Endometrial microvascular endothelial cells (primary cell): ENCODE results near the gene ARID3B. TPM values are rescaled to one million over a fixed set of nuclear protein-coding genes. Genes with fewer than 3 reads are reported as not detected.

Experiments
- in situ Hi-C: cut with HindIII; loops from 2 replicates; pipeline ENCODE4 v1.10.0; 2017; ENCODE audit warnings: low sequenced_read_pairs, low pct_unique_long_range_greater_than_20kb; ENCODE audit errors: inconsistent ontology term
- total RNA-seq: library from RNA; depleted of rRNA; stranded (reverse); fragments of >200 nt; gene quantifications from one replicate; pipeline ENCODE4 v1.2.3, GENCODE V29; 2015; ENCODE audit errors: inconsistent ontology term

The ARID3B gene
- total RNA-seq, 1 donor from 2014 or later: 3.6 TPM

DNA sequence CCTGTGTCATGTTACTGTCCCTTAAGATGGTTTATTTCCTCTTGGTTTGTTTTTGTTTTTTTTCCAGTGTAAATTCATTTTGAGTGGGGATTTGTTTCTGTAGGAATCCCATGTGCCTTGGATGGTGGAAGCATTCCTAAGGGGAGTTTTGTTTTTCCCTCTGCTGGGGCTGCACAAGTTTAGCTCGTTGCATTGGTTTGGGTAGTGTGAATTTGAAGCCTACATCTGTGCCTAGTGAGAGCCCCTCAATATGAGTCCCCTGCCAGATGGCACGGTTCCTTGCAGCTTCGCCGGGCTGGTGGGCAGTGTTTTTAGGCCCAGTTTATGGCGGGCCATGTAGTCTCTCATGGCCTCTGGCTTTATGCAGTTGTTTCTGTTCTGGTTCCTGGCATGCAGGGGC, 17.7 kb downstream of the ARID3B start:
- in situ Hi-C loops: no loop called here

- in situ Hi-C loops: no loop called here
Measured at GRCh38 chr15:74563442-74563841, 22.4 kb downstream of the ARID3B start.

- in situ Hi-C loops: no loop called here
Measured at GRCh38 chr15:74564182-74564581, 23.2 kb downstream of the ARID3B start.

- in situ Hi-C loops: no loop called here
Measured at GRCh38 chr15:74565381-74566085, 24.5 kb downstream of the ARID3B start.

GRCh38 chr15:74568594-74568993, 27.6 kb downstream of the ARID3B start:
- in situ Hi-C loops: no loop called here

DNA sequence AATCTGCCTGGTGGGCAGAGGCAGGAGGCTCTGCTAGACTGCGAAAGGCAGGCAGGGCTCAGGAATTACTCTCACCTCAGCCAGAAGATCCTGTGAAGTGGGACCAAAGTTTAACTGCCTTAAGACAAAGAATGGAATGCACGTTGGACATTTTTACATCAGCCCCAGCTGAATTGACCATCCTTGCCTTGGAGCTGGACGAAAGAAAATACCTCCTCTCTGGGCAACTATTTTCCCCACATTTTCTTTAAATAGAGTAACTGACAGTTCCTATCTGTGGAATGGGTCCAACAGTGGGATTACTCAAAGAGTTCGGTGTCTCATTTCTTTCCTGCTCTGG, 28.7 kb downstream of the ARID3B start:
- in situ Hi-C loops: no loop called here

DNA sequence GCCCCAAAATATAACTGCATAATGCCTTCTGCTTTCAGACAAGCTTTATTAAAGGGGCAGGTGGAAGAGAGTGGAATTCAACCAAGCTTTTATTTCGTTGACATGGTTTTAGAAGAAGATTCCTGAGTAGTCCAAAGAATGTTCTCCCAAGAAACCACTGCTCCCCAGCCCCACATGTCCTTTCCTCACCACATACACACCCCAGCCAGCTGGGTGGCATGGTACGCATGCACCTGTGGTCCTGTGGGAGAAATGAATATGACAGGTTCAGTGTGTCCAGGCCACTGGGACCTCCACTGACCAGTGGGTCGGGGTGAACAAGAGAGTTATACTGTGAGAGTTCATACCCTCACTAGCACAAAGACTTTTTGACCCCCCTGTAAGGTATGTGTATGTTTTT, 30.2 kb downstream of the ARID3B start:
- in situ Hi-C loops: no loop called here

- in situ Hi-C loops: no loop called here
Measured at GRCh38 chr15:74573987-74574386, 33.0 kb downstream of the ARID3B start.

GRCh38 chr15:74578496-74578994, 37.5 kb downstream of the ARID3B start:
- in situ Hi-C loops: no loop called here

DNA sequence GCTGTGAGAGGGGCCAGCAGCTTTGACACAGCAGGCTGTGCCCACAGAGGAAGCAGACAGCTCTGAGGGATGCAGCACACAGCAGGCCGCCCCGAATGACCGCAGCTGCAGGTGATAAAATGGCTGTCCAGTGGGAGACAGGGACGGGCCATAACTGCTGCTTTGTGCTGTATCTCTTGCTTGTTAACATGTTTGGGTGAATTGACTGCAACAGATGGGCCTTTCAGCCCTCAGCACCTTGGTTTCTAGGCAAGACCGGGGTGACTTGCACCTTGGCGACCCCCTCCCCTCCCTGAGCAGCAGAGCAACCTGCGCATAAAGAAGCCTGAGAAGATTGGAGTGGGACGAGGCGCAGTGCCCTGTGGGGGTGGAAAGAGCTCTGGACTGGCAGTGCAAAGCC, 38.0 kb downstream of the ARID3B start:
- in situ Hi-C loops: no loop called here

DNA sequence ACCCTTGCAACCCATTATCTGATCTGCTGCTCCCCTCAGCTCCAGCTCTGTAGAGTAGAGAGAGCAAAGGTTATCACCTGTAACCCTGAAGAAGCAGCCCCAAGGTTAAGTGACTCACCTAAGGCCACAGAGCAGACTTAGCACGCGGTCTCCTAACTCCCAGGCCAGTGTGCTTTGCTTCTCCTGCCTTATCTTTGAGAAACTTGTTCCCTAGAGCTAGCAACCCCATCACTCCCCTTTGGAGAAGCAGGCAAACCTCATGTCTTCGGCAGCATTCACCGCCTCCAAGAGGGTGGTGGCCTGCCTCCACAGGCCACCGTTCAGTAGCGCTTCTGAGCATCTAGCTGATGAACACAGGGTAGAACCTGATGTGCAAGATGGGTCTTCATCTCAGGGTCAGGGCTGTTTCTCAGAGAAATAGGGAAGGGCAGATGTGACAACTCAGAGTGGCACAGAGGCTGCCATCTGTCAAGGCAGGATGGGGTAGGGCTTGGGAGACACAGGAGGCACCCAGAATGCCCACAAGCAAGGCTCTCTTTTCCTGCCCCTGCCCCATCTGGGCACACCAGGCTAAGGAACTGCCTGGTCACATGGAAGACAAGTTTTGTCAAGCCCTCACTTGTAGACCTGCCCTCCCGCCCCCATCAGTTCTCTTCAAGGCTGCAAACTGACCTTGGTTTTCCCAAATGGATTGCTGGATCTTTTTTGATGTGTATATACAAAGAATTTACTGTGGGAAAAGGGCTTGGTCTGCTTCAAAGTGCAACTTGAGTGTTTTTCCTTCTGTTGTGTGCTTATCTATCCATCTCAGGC, 39.7 kb downstream of the ARID3B start:
- in situ Hi-C loops: no loop called here

- in situ Hi-C loops: no loop called here
Measured at GRCh38 chr15:74584204-74584603, 43.2 kb downstream of the ARID3B start.

DNA sequence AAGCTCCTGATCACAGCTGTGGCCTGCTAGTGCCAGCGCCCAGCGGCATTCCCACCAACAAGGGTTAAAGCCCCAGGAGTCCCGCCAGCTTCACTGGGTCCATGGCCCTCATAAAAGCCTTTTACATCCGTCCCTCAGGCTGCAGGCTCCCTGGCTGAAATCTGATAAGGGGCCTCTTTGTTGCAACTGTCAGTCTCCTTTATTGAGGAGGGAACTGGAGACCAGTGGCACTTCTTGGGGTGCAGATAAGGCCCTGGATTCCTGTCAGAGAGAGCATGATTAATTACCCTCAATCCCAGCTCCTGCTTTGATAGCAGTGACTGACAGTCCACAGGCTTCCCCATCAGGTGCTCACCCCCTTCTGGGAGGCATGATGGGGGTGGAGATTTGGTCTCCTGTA, 43.8 kb downstream of the ARID3B start:
- in situ Hi-C loops: no loop called here

DNA sequence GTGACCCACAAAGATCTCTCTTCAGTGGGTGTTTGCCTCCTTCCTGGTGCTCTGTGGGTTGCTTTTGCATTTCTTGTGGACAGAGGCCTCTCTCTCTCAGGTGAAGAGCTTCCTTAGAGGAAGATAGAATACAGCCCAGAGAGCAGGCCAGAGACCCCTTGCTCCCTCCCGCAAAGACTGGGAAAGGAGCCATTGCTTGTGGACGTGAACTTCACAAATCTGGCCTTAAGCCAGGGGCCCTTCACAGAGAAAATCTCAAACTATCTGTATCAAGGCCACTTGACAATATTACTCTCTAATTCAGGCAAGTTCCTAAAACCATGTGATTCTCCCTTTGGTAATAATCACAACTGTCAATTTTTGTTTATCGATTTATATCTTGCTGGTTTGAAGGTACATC, 44.2 kb downstream of the ARID3B start:
- in situ Hi-C loops: no loop called here

DNA sequence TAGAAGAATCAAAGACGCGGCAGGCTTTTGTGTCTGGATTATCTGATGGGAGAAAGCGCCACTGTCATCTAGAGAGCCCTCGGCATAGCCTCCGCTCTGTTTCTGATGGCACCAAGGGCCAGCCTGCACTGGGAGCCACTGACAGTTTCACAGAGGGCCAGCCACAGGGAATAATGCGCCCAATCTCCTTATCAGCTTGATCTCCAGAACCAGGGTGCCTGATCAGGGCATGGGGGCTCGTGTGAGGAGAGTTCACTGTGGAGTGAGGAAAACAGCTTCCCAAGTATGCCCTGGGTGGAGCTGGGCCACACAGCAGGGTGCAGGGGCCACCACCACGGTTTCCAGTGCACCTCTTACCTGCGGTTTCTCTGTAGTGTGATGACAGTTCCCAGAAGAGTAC, 44.8 kb downstream of the ARID3B start:
- in situ Hi-C loops: no loop called here

GRCh38 chr15:74589826-74590225, 48.8 kb downstream of the ARID3B start:
- in situ Hi-C loops: no loop called here

- in situ Hi-C loops: no loop called here
Measured at GRCh38 chr15:74592222-74592621, 51.2 kb downstream of the ARID3B start.

GRCh38 chr15:74593122-74593521, 52.1 kb downstream of the ARID3B start:
- in situ Hi-C loops: no loop called here

DNA sequence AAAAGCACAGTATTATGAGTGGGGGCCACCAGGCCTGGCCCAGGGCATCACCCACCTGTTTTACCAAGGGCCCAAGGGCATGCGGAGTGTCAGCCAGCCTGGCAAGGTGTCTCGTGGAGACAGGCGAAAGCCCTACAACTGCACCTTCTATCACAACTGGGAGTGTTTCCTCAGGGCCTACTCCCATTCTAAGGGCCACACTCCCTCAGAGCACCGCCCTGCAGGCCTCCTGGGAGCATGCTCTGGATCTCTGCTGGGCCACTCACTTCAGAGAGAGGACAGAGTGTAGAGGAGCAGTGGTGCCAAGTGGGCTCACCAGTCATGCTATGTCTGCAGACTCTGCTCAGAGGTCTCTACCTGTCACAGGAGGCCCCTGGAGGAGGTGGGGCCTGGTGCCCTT, 53.4 kb downstream of the ARID3B start:
- in situ Hi-C loops: no loop called here

- in situ Hi-C loops: no loop called here
Measured at GRCh38 chr15:74595271-74595670, 54.3 kb downstream of the ARID3B start.
